NCI-H2196 (cell line): ENCODE data around the gene MEX3D.

Experiments used
- DNase-seq: peaks from one replicate; lab custom pipeline; 2025; ENCODE audit not compliant: unreplicated experiment; lab: John Stamatoyannopoulos, UW

The MEX3D gene

GRCh38 chr19:1574354-1575136, 6.4 kb upstream of the MEX3D start:
- DNase-seq: no peak

- DNase-seq: no peak
Measured at GRCh38 chr19:1572795-1573194, 4.7 kb upstream of the MEX3D start.

- no peak for DNase-seq
Measured at GRCh38 chr19:1571358-1571757, 3.2 kb upstream of the MEX3D start.

- no peak for DNase-seq
Measured at GRCh38 chr19:1570836-1571235, 2.7 kb upstream of the MEX3D start.

GRCh38 chr19:1569997-1570396, 1.9 kb upstream of the MEX3D start:
- DNase-seq: no peak

- no peak for DNase-seq
Measured at GRCh38 chr19:1567848-1568227, 287 bp downstream of the MEX3D start.

- DNase-seq: no peak
Measured at GRCh38 chr19:1567116-1567847, 843 bp downstream of the MEX3D start.

- DNase-seq: peak; percentile 42
Measured at GRCh38 chr19:1566392-1567115, 1.6 kb downstream of the MEX3D start.

- DNase-seq: no peak
Measured at GRCh38 chr19:1563251-1563650, 4.9 kb downstream of the MEX3D start.

GRCh38 chr19:1561236-1561842, 6.8 kb downstream of the MEX3D start:
- no peak for DNase-seq

GRCh38 chr19:1560286-1560882, 7.7 kb downstream of the MEX3D start:
- no peak for DNase-seq

- DNase-seq: no peak
Measured at GRCh38 chr19:1558552-1558951, 9.6 kb downstream of the MEX3D start.

GRCh38 chr19:1556390-1557070, 11.6 kb downstream of the MEX3D start:
- DNase-seq: no peak

GRCh38 chr19:1555487-1556389, 12.4 kb downstream of the MEX3D start:
- no peak for DNase-seq

GRCh38 chr19:1554968-1555367, 13.2 kb downstream of the MEX3D start:
- DNase-seq: no peak

- DNase-seq: no peak
Measured at GRCh38 chr19:1553415-1553814, 14.7 kb downstream of the MEX3D start.

- no peak for DNase-seq
Measured at GRCh38 chr19:1551068-1552040, 16.8 kb downstream of the MEX3D start.

- DNase-seq: no peak
Measured at GRCh38 chr19:1549332-1549945, 18.7 kb downstream of the MEX3D start.
